Measurements from ENCODE around the gene EVA1A. TPM values are rescaled to one million over a fixed set of nuclear protein-coding genes. Genes with fewer than 3 reads are reported as not detected.

EVA1A gene
- total and polyA plus RNA-seq, 2 experiments from 2014 or later: 4.6 to 7.9 TPM

DNA sequence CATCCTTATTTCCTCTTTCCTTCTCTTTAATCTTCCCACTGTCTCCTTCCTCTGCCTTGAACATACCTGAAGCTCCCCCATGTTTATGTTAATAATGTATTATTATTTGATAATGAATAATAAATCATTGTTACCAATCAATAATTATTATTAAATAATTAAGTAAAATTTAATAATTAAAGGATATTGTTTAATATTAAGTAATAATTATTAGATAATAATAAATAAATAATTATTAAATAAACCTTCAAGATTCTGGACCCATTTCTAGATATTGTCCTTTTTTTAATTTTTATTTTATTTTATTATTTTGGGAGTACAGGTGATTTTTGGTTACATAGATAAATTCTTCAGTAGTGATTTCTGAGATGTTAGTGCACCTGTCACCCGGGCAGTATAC, 7.4 kb upstream of the EVA1A start:
- Mint-ChIP-seq H3K27ac (no peak overlapping the region), H3K4me3 (no peak overlapping the region), H3K36me3 (ENCODE audit: low read depth) (no peaks in the 10 kb centered on the region), H3K4me1 (peaks cover 5% of the 10 kb centered on the region), H3K9me3 (no peaks in the 10 kb centered on the region), H3K27me3 (ENCODE audit: insufficient read depth, low read depth, poor library complexity) (no peaks in the 10 kb centered on the region)
- Histone ChIP-seq H2AFZ (no peak overlapping the region), H3K4me2 (no peak overlapping the region), H3K27me3 (ENCODE audit: insufficient read depth) (no peaks in the 10 kb centered on the region), H3F3A (replicated peaks; ENCODE audit: low read depth) (no peaks in the 10 kb centered on the region), H3K27ac (ENCODE audit: low read depth) (no peak overlapping the region), H3K36me3 (ENCODE audit: insufficient read depth) (no peaks in the 10 kb centered on the region), H3K79me2 (replicated peaks; ENCODE audit: insufficient read depth) (no peaks in the 10 kb centered on the region), H3K4me1 (ENCODE audit: insufficient read depth) (no peaks in the 10 kb centered on the region; the same call in 1 of the 2 replicates), H3K4me3 (no peak overlapping the region), H4K20me1 (replicated peaks; ENCODE audit: insufficient read depth) (no peaks in the 10 kb centered on the region), H3K9me2 (ENCODE audit: insufficient read depth) (no peaks in the 10 kb centered on the region)
- no peak for TF ChIP-seq CREB1 (CRISPR knock-in tag; IDR thresholded peaks at IDR 0.05; ENCODE audit: low read depth)
- TF ChIP-seq JUNB (IDR thresholded peaks at IDR 0.05; ENCODE audit: unreplicated experiment): no peak
- no peak for TF ChIP-seq ZNF331 (CRISPR knock-in tag; IDR thresholded peaks at IDR 0.05; ENCODE audit: low read depth)
- no peak for TF ChIP-seq EZH2 (IDR thresholded peaks at IDR 0.05; ENCODE audit: low read depth, unreplicated experiment)
- no peak for TF ChIP-seq ZNF114 (CRISPR knock-in tag; IDR thresholded peaks at IDR 0.05)
- TF ChIP-seq, protein P1, sequence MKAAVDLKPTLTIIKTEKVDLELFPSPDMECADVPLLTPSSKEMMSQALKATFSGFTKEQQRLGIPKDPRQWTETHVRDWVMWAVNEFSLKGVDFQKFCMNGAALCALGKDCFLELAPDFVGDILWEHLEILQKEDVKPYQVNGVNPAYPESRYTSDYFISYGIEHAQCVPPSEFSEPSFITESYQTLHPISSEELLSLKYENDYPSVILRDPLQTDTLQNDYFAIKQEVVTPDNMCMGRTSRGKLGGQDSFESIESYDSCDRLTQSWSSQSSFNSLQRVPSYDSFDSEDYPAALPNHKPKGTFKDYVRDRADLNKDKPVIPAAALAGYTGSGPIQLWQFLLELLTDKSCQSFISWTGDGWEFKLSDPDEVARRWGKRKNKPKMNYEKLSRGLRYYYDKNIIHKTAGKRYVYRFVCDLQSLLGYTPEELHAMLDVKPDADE (IDR thresholded peaks at IDR 0.05): no peak
- no peak for TF ChIP-seq EZH2phosphoT487 (IDR thresholded peaks at IDR 0.05; ENCODE audit: unreplicated experiment)
- TF ChIP-seq, protein P2, sequence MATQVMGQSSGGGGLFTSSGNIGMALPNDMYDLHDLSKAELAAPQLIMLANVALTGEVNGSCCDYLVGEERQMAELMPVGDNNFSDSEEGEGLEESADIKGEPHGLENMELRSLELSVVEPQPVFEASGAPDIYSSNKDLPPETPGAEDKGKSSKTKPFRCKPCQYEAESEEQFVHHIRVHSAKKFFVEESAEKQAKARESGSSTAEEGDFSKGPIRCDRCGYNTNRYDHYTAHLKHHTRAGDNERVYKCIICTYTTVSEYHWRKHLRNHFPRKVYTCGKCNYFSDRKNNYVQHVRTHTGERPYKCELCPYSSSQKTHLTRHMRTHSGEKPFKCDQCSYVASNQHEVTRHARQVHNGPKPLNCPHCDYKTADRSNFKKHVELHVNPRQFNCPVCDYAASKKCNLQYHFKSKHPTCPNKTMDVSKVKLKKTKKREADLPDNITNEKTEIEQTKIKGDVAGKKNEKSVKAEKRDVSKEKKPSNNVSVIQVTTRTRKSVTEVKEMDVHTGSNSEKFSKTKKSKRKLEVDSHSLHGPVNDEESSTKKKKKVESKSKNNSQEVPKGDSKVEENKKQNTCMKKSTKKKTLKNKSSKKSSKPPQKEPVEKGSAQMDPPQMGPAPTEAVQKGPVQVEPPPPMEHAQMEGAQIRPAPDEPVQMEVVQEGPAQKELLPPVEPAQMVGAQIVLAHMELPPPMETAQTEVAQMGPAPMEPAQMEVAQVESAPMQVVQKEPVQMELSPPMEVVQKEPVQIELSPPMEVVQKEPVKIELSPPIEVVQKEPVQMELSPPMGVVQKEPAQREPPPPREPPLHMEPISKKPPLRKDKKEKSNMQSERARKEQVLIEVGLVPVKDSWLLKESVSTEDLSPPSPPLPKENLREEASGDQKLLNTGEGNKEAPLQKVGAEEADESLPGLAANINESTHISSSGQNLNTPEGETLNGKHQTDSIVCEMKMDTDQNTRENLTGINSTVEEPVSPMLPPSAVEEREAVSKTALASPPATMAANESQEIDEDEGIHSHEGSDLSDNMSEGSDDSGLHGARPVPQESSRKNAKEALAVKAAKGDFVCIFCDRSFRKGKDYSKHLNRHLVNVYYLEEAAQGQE (IDR thresholded peaks at IDR 0.05; ENCODE audit: unreplicated experiment): no peak
- no peak for TF ChIP-seq NANOG (IDR thresholded peaks at IDR 0.05; ENCODE audit: borderline replicate concordance)
- TF ChIP-seq, protein P3, sequence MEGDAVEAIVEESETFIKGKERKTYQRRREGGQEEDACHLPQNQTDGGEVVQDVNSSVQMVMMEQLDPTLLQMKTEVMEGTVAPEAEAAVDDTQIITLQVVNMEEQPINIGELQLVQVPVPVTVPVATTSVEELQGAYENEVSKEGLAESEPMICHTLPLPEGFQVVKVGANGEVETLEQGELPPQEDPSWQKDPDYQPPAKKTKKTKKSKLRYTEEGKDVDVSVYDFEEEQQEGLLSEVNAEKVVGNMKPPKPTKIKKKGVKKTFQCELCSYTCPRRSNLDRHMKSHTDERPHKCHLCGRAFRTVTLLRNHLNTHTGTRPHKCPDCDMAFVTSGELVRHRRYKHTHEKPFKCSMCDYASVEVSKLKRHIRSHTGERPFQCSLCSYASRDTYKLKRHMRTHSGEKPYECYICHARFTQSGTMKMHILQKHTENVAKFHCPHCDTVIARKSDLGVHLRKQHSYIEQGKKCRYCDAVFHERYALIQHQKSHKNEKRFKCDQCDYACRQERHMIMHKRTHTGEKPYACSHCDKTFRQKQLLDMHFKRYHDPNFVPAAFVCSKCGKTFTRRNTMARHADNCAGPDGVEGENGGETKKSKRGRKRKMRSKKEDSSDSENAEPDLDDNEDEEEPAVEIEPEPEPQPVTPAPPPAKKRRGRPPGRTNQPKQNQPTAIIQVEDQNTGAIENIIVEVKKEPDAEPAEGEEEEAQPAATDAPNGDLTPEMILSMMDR (conservative IDR thresholded peaks at IDR 0.05; ENCODE audit: low read depth in 2 of 2): no peak
- TF ChIP-seq STAT1 (IDR thresholded peaks at IDR 0.05; ENCODE audit: unreplicated experiment): no peak
- TF ChIP-seq, protein P4, sequence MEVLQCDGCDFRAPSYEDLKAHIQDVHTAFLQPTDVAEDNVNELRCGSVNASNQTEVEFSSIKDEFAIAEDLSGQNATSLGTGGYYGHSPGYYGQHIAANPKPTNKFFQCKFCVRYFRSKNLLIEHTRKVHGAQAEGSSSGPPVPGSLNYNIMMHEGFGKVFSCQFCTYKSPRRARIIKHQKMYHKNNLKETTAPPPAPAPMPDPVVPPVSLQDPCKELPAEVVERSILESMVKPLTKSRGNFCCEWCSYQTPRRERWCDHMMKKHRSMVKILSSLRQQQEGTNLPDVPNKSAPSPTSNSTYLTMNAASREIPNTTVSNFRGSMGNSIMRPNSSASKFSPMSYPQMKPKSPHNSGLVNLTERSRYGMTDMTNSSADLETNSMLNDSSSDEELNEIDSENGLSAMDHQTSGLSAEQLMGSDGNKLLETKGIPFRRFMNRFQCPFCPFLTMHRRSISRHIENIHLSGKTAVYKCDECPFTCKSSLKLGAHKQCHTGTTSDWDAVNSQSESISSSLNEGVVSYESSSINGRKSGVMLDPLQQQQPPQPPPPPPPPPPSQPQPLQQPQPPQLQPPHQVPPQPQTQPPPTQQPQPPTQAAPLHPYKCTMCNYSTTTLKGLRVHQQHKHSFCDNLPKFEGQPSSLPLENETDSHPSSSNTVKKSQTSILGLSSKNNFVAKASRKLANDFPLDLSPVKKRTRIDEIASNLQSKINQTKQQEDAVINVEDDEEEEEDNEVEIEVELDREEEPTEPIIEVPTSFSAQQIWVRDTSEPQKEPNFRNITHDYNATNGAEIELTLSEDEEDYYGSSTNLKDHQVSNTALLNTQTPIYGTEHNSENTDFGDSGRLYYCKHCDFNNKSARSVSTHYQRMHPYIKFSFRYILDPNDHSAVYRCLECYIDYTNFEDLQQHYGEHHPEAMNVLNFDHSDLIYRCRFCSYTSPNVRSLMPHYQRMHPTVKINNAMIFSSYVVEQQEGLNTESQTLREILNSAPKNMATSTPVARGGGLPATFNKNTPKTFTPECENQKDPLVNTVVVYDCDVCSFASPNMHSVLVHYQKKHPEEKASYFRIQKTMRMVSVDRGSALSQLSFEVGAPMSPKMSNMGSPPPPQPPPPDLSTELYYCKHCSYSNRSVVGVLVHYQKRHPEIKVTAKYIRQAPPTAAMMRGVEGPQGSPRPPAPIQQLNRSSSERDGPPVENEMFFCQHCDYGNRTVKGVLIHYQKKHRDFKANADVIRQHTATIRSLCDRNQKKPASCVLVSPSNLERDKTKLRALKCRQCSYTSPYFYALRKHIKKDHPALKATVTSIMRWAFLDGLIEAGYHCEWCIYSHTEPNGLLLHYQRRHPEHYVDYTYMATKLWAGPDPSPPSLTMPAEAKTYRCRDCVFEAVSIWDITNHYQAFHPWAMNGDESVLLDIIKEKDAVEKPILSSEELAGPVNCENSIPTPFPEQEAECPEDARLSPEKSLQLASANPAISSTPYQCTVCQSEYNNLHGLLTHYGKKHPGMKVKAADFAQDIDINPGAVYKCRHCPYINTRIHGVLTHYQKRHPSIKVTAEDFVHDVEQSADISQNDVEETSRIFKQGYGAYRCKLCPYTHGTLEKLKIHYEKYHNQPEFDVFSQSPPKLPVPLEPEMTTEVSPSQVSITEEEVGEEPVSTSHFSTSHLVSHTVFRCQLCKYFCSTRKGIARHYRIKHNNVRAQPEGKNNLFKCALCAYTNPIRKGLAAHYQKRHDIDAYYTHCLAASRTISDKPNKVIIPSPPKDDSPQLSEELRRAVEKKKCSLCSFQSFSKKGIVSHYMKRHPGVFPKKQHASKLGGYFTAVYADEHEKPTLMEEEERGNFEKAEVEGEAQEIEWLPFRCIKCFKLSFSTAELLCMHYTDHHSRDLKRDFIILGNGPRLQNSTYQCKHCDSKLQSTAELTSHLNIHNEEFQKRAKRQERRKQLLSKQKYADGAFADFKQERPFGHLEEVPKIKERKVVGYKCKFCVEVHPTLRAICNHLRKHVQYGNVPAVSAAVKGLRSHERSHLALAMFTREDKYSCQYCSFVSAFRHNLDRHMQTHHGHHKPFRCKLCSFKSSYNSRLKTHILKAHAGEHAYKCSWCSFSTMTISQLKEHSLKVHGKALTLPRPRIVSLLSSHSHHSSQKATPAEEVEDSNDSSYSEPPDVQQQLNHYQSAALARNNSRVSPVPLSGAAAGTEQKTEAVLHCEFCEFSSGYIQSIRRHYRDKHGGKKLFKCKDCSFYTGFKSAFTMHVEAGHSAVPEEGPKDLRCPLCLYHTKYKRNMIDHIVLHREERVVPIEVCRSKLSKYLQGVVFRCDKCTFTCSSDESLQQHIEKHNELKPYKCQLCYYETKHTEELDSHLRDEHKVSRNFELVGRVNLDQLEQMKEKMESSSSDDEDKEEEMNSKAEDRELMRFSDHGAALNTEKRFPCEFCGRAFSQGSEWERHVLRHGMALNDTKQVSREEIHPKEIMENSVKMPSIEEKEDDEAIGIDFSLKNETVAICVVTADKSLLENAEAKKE (CRISPR knock-in tag; IDR thresholded peaks at IDR 0.05): no peak
- TF ChIP-seq POLR2AphosphoS5 (IDR thresholded peaks at IDR 0.05; ENCODE audit: low read depth): no peak
- DNase-seq (ENCODE audit: low spot score) (no peak), ATAC-seq (no peak)
